Effector CD8-positive, alpha-beta T cell (primary cell): ENCODE measurements around the gene MAPT.
"Not testable (repeated sequence)": the region's sequence is repeated elsewhere in the genome, so short reads cannot be mapped to it uniquely, and the experiment has no call there.

Experiments used
- DNase-seq: peaks from one replicate; lab custom pipeline; 2025; lab: John Stamatoyannopoulos, UW

Gene MAPT

DNA sequence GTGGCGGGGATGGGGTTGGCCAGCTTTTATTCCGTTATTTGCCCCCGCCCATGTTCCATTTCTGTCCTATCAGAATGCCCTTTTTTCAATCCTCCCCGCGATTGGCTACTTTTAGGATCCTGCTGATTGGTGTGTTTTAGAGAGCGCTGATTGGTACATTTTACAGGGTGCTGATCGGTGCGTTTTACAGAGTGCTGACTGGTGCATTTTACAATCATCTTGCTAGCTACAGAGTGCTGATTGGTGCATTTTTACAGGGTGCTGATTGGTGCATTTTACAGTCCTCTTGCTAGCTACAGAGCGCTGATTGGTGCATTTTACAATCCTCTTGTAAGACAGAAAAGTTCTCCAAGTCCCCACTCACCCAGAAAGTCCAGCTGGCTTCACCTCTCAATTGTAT is 32.2 kb upstream of the MAPT start:
- not testable (repeated sequence) for DNase-seq

DNA sequence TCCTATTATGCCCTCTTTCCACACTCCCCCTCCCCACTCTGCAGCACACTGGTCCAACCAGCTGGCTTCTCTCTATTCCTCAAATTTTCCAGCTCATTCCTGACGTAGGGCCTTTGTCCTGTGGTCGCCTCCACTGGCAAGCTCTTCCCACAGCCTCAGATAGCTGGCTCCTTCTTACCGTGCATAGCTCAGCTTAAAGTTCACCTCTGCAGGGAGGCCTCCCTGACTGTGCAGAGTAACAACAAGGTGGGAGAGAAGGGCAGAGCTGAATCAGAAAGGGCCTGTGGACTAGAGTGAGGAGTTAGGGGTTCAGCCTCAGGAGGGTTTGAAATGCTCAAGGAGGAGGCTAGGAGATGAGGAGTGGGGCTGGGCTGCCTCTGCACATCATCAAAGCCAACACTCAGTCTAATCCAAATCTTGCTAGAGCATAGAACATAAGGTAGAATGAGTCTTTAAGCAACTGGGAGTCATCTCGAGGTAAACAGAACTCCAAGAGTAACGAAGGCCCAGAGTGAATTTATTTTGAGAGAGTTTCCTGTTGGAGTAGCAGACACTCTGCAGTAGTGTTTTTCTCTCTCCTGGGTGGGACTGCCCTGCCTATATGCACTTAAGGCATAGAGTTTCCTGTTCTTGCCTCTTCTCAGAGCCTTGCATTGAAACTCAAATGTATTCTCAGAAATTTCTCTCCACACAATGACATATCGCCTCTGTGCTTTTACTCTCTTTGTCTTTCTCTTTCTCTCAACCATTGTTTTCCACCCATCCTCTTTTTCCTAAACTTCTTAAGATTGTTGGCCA is 30.3 kb upstream of the MAPT start:
- no peak for DNase-seq

DNA sequence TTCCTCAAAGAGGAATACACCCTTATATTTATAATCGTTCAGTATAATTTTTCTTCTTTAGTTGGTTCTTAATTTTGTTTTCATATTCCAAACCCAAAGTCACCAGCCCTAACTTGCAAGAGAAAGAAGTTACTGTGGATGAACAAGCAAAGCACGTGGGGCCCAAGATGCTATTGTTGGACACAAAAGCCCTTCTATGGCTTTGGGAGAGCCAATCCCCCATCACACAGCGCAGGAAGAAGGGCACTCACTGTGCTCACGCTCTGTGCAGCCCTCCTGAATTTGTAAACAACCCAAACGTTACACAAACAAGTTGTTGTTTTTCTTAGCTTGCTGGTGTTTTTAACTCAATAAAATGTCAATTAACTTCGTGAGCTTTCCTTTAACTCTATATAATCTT is 27.2 kb upstream of the MAPT start:
- no peak for DNase-seq

DNA sequence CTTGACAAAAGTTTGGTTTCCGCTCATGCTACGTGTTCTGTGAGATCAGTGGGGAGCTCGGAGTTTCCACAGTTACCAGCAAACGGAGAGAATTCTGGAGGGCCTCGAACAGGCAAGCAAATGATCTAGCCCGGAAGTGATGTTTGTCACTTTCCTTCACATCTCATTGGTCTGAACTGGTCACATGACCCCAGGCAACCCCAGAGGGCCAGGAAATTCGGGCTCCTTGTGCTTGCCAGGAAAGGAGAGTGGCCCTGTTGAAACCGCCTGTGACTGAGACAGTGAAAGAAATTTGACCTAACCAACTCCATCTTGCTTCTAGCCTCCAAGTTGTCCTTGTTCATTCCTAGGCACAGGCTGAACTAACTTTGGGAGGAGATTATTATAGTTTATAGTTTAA is 26.7 kb upstream of the MAPT start:
- DNase-seq, result no peak

DNA sequence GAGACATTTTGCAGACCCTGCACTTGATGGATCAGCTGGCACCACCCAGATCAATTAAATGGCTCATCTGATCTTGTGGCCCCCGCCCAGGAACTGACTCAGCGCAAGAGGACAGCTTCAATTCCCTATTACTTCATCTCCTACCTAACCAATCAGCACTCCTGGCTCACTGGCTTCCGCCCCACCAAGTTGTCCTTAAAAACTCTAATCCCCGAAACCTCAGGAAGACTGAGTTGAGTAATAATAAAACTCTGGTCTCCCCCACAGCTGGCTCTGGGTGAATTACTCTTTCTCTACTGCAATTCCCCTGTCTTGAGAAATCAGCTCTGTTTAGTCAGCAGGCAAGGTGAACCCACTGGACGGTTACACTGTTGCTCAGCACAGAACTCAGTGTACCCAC is 26.1 kb upstream of the MAPT start:
- no peak for DNase-seq

DNA sequence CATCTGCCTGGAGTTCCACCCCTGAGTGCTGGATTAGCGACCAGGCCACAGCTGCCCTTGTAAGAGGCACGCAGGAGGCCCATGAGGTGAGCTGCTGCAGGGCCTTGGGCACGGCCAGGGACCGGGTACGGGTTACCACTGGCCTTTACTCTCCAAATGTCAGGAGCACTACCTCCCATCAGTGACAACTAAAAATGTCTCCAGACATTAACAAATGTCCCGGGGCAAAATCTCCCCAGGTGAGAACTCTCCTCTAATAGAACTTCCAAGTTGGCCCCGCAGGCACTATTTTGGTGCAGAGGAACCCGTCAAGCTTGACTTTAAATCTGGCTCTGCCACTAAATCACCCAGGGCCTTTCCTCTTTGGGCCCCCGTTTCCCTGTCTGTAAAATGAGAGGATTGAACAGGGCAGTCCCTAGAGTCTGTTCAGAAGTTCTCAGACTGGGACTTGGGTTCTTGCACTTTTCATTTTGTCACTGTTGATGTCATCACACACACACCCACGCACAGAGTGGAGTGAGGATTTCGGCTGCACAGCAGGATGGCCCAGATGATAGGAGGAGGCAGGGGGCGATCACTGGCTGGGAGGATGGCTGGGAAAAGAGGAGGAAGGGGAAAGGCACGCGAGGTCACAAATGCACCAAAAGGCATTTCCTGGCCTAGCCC is 24.5 kb upstream of the MAPT start:
- DNase-seq, result no peak

DNA sequence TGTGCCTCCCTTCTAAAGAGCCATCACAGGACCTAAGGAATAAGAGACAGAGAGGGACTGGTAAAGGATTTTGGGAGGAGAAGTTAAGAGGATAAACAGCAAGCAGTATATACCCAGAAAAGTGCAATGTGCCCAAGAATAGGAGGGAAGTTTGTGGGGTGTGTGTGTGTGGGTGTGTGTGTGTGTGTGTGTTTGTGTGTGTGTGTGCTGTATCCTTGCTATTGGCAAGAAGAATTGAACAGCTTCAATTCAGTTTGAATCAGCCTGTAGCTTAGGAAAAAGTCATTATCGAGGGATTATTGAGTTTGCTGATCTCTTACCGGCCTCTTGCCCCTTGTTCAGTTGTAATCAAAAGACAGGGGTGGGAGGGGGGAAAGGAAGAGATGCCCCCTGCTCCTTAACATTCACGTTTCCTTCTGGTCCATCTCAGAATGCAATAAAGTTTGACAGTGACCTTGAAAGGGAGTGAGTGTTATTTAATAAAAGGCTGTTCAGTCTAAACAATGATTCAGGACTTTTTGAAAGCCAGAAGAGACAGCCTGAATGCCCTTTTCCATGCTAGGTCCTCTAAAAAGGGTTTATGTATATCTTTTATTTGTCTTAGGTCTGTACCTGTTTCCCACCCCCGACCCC is 23.9 kb upstream of the MAPT start:
- no peak for DNase-seq

DNA sequence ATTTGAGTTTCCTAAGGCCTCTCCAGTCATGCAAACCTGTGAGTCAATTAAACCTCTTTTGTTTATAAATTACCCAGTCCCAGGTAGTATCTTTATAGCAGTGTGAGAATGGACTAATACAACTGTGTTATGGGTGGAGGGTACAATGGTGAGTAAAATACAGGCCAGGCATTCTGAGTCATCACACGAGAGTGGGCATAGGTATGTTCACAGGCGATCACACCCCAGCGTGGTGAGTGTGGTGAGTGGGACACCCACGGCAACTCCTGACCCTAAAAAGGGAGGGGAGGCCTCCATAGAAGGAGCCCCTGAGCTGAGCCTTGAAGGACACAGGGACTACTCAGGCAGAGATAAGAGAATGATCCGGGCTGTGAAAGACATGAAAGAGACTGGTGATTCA is 22.6 kb upstream of the MAPT start:
- DNase-seq, result no peak

DNA sequence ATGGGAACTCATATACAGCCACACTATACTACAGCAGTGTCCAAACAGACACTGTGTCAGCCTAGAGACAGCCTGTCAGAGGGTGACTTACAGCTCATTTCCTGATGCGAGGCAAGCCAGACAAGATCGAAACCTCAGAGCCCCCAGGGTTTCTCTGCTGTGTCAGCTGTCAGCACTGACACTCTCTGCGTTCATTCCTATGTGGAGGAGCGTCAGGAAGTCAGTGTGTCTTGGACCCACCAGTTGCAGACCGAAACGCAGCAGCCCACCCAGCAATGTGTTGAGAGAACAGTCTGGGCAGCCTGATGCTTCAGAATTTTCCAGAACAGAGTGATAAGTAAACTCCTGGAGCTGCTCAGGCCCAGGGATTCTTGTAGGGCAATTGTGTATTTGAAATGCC is 20.6 kb upstream of the MAPT start:
- DNase-seq, result no peak

DNA sequence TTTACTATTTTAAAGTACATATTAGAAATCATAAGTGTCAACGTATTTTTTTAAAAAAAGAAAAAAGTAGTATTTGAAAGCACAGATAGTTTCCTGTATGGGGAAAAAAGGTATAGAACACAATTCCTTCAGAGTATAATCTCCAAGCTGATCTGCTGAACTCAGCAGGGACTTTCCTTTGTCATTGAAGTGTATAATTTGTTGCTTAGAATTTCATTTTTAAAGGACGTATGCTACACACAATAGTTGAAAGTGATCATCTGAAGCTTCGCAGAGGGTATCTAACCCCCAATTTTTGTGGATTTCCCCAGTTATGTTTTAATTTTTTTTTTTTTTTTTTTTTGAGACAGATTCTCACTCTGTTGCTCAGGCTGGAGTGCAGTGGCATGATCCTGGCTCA is 20.2 kb upstream of the MAPT start:
- no peak for DNase-seq

DNA sequence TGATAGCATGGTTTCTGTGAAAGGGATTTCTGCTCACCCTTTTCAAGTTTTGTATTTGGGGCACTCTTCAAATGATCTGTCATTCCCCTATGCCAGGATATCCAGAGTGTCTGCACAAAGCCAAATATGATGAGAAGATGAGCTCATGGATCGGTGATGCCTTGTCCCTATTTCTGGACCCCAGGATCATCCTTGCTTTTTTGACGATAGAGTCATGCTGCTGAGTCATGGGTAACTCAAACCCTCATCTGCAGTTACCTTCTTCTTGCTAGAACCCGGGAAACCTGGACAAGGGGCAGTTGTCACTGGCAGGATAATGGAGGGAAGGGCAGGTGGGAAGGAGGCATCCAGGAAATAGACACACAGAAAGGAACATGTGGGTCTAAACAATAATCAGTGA is 17.8 kb upstream of the MAPT start:
- no peak for DNase-seq

DNA sequence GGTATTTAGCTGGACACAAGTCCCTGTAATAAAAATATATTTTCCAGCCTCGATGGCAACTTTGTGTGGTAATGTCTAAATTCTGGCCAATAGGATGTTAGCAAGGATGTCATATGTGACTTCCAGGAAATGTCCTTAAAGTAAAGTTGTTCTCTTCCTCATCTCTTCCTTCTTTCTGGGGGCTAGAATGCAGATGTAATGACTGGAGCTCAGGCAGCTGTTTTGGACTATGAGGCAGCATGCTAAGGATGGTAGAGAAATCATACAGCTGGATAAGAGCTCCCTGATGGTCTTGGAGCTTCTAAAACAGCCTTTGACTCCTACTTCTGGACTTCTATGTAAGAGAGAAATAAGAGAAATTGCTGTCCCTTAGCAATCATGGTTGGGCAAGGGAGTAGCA is 16.9 kb upstream of the MAPT start:
- no peak for DNase-seq

DNA sequence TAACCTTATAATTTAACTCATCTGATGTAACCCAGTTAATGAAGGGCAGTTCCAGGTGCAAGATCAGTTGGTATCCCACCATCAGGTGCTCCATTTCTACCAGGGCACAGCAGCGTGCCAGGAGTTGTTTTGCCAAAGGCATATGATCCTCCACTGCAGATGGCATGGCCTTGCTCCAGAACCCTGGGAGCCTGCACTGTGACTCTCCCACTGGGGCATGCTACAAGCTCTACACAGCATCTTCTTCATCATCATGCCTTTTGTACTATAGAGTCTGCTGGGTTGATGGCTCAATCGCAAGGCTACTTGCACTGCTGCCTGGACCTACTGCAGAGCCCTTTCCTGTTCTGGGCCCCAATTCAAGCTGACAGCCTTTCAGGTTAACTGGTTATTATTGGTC is 11.3 kb upstream of the MAPT start:
- no peak for DNase-seq

DNA sequence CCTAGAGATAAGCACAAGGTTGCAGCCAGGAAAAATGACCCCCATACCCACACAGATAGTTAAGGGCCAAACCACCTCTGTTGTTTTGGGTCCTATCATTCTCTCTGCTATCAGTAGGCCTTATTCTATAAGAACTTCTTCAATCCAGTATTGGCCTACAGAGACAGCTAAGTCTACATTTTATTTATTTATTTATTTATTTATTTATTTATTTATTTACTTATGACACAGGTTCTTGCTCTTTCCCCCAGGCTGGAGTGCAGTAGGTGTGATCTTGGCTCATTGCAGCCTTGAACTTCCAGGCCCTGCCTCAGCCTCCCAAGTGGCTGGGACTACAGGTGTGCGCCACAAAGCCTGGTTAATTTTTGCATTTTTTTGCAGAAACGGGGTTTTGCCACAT is 7.5 kb upstream of the MAPT start:
- no peak for DNase-seq

DNA sequence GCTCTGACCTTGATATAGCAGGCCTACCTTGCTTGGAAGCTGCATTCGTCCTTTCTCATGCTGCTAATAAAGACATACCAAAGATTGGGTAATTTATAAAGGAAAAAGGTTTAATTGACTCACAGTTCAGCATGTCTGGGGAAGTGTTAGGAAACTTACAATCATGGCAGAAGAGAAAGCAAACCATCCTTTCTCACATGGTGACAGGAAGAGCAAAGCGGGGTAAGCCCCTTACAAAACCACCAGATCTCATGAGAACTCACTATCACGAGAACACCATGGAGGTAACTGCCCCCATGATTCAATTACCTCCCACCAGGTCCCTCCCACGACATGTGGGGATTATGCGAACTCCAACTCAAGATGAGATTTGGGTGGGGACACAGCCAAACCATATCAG is 6.0 kb upstream of the MAPT start:
- DNase-seq, result no peak

DNA sequence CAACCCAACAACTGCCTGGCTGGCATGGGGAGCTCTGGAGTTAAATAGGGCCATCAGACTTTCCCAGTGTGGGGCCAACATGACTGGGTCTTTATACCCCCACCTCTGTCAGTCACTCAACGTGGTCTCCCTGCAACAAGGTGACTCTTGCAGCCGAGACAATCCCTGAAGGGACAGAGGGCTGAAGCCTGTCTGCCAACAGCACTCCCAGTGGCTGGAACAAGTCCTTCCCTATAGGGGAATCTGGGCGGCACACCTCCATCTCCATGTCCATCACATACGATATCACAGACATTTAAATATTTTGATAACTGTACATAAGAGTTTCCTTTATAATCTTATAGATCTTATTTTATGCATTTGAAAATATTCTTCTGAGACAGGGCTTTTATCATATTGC is 4.8 kb upstream of the MAPT start:
- DNase-seq, result no peak

DNA sequence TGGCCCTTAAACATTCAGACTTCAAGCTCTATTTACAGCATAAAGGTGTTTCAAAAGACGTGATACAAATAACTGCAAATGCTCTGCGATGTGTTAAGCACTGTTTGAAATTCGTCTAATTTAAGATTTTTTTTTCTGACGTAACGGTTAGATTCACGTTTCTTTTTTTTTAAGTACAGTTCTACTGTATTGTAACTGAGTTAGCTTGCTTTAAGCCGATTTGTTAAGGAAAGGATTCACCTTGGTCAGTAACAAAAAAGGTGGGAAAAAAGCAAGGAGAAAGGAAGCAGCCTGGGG is 681 bp upstream of the MAPT start:
- no peak for DNase-seq

DNA sequence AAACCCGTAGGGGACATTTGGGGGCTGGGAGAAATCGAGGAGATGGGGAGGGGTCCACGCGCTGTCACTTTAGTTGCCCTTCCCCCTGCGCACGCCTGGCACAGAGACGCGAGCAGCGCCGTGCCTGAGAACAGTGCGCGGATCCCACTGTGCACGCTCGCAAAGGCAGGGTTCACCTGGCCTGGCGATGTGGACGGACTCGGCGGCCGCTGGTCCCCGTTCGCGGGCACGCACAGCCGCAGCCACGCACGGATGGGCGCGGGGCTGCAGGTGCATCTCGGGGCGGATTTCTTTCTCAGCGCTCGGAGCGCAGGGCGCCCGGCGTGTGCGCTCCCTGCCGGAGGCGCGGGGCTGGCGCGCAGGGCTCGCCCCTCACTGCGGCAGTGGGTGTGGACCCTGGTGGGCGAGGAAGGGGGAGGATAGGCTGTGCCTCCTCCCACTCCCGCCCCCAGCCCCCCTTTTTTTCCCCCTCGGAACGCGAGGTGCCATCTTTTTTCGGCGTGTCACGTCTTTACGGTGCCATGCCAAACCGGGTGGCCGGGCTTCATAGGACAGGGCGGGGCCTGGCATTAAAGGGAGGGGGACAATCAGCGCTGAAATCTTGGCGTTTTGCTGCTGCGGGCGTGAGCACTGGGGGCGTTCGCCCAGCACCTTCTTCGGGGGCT is 1.1 kb downstream of the MAPT start:
- DNase-seq, result peak; percentile 14

DNA sequence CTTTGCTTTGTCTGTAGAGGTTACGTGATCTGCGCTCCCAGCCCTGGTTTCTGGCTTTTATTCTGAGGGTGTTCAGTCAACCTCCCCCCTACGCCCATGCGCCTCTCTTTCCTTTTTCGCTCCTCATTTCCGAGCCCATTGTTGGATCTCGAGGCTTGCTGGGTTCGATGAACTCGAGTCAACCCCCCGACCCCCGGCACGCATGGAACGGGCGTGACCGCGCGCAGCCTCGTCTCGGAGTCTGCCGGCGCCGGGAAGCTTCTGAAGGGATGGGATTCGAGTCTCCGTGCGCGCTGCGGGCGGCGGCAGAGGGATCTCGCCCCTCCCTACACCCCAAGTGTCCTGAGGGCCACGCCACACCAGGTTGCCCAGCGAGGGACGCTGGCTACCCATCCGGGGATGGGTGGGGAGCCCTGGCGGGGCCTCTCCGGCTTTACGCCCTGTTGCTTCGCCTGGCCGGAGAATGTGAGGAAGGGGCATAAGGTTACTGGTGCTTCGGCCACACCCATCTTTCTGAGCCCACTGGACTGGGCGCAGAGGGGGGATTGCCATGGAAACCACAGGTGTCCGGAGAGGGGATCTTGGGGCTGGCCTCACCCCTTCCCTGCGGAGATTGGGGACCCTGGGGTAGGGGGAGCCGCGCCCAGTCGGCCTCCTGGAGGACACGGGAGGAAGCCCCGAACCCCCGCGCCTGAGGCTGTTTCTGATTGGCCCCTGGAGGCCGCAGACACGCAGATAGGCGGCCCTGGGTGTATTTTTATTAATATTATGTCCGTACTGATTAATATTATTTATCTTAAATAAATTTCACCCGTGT is 1.8 kb downstream of the MAPT start:
- no peak for DNase-seq

DNA sequence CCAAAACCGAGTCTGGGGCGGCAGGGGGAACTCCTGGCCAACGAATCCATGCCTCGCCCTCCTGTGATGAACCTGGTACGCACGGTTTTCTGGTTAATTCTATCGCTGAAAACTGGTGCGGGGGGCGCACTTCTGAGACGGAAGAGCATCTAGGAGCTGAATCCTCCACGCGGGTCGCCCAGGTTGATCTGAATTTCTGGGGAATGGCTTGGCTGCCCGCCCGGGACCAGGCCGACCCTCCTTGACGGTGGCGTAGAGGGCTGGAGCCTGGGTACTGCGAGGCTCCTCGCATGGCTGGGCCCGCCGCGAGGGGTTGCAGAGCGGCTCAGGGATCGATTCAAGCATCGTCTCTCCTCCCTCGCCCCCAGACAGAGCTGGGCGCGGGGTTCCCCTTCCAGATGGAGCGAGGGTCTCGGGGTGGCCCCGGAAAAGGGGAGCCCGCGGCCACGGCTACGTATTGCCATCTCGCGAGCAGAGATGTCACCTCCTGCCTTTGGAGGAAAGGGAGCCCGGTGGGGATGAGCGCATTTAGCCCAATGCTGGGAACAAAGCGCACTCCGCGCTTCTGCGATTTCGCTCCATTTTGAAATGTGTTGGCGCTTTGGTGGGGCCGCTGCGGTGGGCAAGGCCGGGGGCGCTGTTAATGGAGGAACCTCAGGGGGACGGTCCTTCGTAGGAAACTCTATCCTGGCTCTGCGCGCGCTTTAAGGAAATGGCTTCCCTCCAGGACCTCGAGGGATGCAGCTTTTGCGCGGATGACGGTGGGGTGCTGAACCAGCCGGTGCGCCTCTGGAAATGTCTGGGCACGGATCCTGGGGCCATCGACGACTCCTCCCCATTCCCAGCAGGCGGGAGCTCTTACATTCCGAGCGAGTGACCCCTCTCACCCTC is 2.7 kb downstream of the MAPT start:
- no peak for DNase-seq

DNA sequence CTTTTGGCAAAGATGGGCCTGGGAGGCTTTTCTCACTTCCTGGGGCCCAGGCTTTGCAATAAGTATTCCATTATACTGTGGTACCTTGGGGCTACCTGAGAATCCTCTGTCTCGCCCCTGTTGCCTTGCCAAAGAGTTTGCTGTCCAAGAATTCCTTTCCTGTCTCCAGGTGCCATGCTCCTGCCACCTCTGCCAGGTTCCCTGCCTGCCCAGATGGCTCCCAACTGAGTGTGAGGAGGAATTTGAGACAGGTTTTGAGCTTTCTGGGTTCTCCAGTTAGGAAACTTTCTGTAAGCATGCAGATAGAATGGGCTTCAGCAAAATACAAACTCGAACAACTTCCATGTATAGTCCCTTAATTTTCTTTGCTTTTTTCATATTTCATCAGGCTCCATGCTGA is 5.8 kb downstream of the MAPT start:
- no peak for DNase-seq
